M059J (cell line): ENCODE measurements around the gene PSMA6. TPM values are rescaled to one million over a fixed set of nuclear protein-coding genes. Genes with fewer than 3 reads are reported as not detected.

Source experiments
- DNase-seq: peaks from one replicate; pipeline ENCODE4 v3.0.0-alpha.2; 2012; ENCODE audit warnings: low read depth
- total RNA-seq: library from RNA; depleted of rRNA; stranded (reverse); fragments of >200 nt; shearing (Covaris generic); gene quantifications from 2 replicates; pipeline ENCODE4 v1.2.3, GENCODE V29; 2014; rRNA removed

The PSMA6 gene
- total RNA-seq, 1 experiment from 2014 or later, result 378 TPM

GRCh38 chr14:35366056-35366451, 73.9 kb downstream of the PSMA6 start:
- peak; percentile 86 for DNase-seq

GRCh38 chr14:35366521-35366976, 74.4 kb downstream of the PSMA6 start:
- no peak for DNase-seq

- no peak for DNase-seq
Measured at GRCh38 chr14:35367056-35367372, 74.8 kb downstream of the PSMA6 start.

Other genes starting within 250 kb of the PSMA6 start
- 40.6 and 49.9 TPM in 2 replicates for gene FAM177A1, start 246.1 kb upstream of the PSMA6 start, total RNA-seq
- 20.6 and 23.7 TPM in 2 replicates for gene PPP2R3C, start 170.4 kb upstream of the PSMA6 start, total RNA-seq
- 38.2 and 54.3 TPM in 2 replicates for gene PRORP, start 169.8 kb upstream of the PSMA6 start, total RNA-seq
- 102 and 103 TPM in 2 replicates for gene NFKBIA, start 112.4 kb downstream of the PSMA6 start, total RNA-seq
- gene INSM2, start 241.8 kb downstream of the PSMA6 start, total RNA-seq, result not detected in 2 replicates